Islet of Langerhans (tissue), 1 donor: ENCODE data around the gene SPEM3.

ENCODE experiments used
- FAIRE-seq: peaks from one replicate; lab custom pipeline; 2011; peaks lifted over from hg19 to GRCh38; lab: Jason Lieb, UNC

SPEM3 gene

GRCh38 chr17:7421186-7421585 is 7.5 kb upstream of the SPEM3 start:
- FAIRE-seq, result no peak

- FAIRE-seq, result no peak
Observed at GRCh38 chr17:7423679-7424078, 5.0 kb upstream of the SPEM3 start.

- no peak for FAIRE-seq
Observed at GRCh38 chr17:7425316-7425715, 3.3 kb upstream of the SPEM3 start, which contains the start of gene SPEM2. SPEM2 (plus strand) TSS chr17:7425616; CDS start chr17:7425689, 73 bp downstream.

- FAIRE-seq, result no peak
Observed at GRCh38 chr17:7425756-7426155, 2.9 kb upstream of the SPEM3 start.

- no peak for FAIRE-seq
Observed at GRCh38 chr17:7426203-7426863, 2.3 kb upstream of the SPEM3 start.

GRCh38 chr17:7426896-7427489 is 1.7 kb upstream of the SPEM3 start:
- no peak for FAIRE-seq

- no peak for FAIRE-seq
Observed at GRCh38 chr17:7427549-7427948, 1.1 kb upstream of the SPEM3 start.

- FAIRE-seq, result no peak
Observed at GRCh38 chr17:7429722-7430121, 1.1 kb downstream of the SPEM3 start.

GRCh38 chr17:7431231-7431630 is 2.6 kb downstream of the SPEM3 start:
- FAIRE-seq, result no peak

- FAIRE-seq, result no peak
Observed at GRCh38 chr17:7432296-7432695, 3.6 kb downstream of the SPEM3 start.

- FAIRE-seq, result no peak
Observed at GRCh38 chr17:7435676-7436555, 7.3 kb downstream of the SPEM3 start.

- FAIRE-seq, result no peak
Observed at GRCh38 chr17:7436556-7437368, 8.1 kb downstream of the SPEM3 start.

- FAIRE-seq, result no peak
Observed at GRCh38 chr17:7437369-7437863, 8.8 kb downstream of the SPEM3 start.

- no peak for FAIRE-seq
Observed at GRCh38 chr17:7437950-7438614, 9.4 kb downstream of the SPEM3 start.

GRCh38 chr17:7438656-7439460 is 10.2 kb downstream of the SPEM3 start:
- no peak for FAIRE-seq

GRCh38 chr17:7439462-7440112 is 10.9 kb downstream of the SPEM3 start, which contains the start of gene FGF11:
FGF11 (plus strand) TSS chr17:7439512; CDS start chr17:7439621, 109 bp downstream.
- FAIRE-seq, result no peak

GRCh38 chr17:7440113-7440833 is 11.6 kb downstream of the SPEM3 start:
- no peak for FAIRE-seq

GRCh38 chr17:7440834-7441195 is 12.2 kb downstream of the SPEM3 start:
- no peak for FAIRE-seq

- no peak for FAIRE-seq
Observed at GRCh38 chr17:7441266-7441665, 12.6 kb downstream of the SPEM3 start.
